Endodermal cell (in vitro differentiated cells): ENCODE measurements around the gene NUDT22. TPM values are rescaled to one million over a fixed set of nuclear protein-coding genes. Genes with fewer than 3 reads are reported as not detected.

Source experiments
- DNase-seq: peaks from one replicate; pipeline ENCODE4 v3.0.0-alpha.2; 2017
- H3K27ac ChIP-seq: 2 replicates; pipeline ENCODE4 v1.5.1; 2013; ENCODE audit warnings: mild to moderate bottlenecking, low read depth, low read length, moderate library complexity
- H3K27me3 ChIP-seq: 2 replicates; pipeline ENCODE4 v1.6.1; 2013; ENCODE audit warnings: mild to moderate bottlenecking, low read length, moderate library complexity; ENCODE audit not compliant: insufficient read depth, control insufficient read depth, poor library complexity, severe bottlenecking
- H3K36me3 ChIP-seq: 2 replicates; pipeline ENCODE4 v1.7.0; 2013; ENCODE audit warnings: mild to moderate bottlenecking, low read length, moderate library complexity; ENCODE audit not compliant: control insufficient read depth, insufficient read depth
- H3K4me1 ChIP-seq: one replicate; pipeline ENCODE4 v1.7.0; 2013; ENCODE audit warnings: low read length; ENCODE audit not compliant: control insufficient read depth, insufficient read depth
- H3K4me3 ChIP-seq: 2 replicates; pipeline ENCODE4 v1.5.1; 2013; ENCODE audit warnings: mild to moderate bottlenecking, low read length, moderate library complexity
- H3K9ac ChIP-seq: 2 replicates; pipeline ENCODE4 v1.6.1; 2013; ENCODE audit warnings: mild to moderate bottlenecking, low read length, moderate library complexity; ENCODE audit not compliant: poor library complexity, severe bottlenecking; ENCODE audit errors: extremely low read depth
- H3K9me3 ChIP-seq: 2 replicates; pipeline ENCODE4 v1.6.1; 2013; ENCODE audit warnings: mild to moderate bottlenecking, low read length, moderate library complexity; ENCODE audit not compliant: control insufficient read depth
- H3K27ac Mint-ChIP-seq: 2 replicates; pipeline ENCODE4 v1.8.0; 2020; ENCODE audit warnings: mixed read lengths
- H3K27me3 Mint-ChIP-seq: 2 replicates; pipeline ENCODE4 v1.8.0; 2021; ENCODE audit warnings: mild to moderate bottlenecking, mixed read lengths; ENCODE audit not compliant: insufficient read depth
- H3K36me3 Mint-ChIP-seq: 2 replicates; pipeline ENCODE4 v1.8.0; 2020; ENCODE audit warnings: low read depth, mixed read lengths
- H3K4me1 Mint-ChIP-seq: 2 replicates; pipeline ENCODE4 v1.8.0; 2020; ENCODE audit warnings: mixed read lengths
- H3K4me3 Mint-ChIP-seq: 2 replicates; pipeline ENCODE4 v1.8.0; 2020; ENCODE audit warnings: mild to moderate bottlenecking, moderate library complexity, mixed read lengths
- H3K9me3 Mint-ChIP-seq: 2 replicates; pipeline ENCODE4 v1.8.0; 2020; ENCODE audit warnings: mild to moderate bottlenecking, mixed read lengths
- CTCF ChIP-seq: fragments of 200-600 bp; sonication (generic); conservative IDR thresholded peaks from 2 replicates; pipeline ENCODE4 v1.5.0; 2021; ENCODE audit warnings: antibody characterized with exemption, mild to moderate bottlenecking
- WGBS, 2 experiments: methylation state at CpG; one replicate each; pipeline versions ENCODE4 v1.1.5 to v1.1.7; 2013; ENCODE audit warnings: missing lambda C conversion rate in 2 of 2, mixed read lengths in 1 of 2; ENCODE audit not compliant: insufficient coverage in 1 of 2, insufficient read length in 1 of 2; 5-methylcytosine and 5-hydroxymethylcytosine counted together
- total RNA-seq, 2 donors: library from RNA; stranded (reverse); fragmentation: NEBNext Ultra II Directional in 1 of 2; extraction: Animal tissue kit (Norgen Biotek cat#: 25700) in 1 of 2; gene quantifications; 2 replicates in 1 of 2; 3 replicates in 1 of 2; pipeline ENCODE4 v1.2.1, GENCODE V29; 2021

The NUDT22 gene
- total RNA-seq, 2 donors from 2014 or later = 54.4 to 55.9 TPM

- H3K9me3 ChIP-seq = no peaks in the 10 kb centered on the region
- Mint-ChIP-seq H3K27ac (peak within 1 kb of the TSS; percentile 81), H3K4me1 (peaks cover 13% of the 10 kb centered on the region), H3K4me3 (peak within 1 kb of the TSS; percentile 72), H3K27me3 (peaks cover 6% of the 10 kb centered on the region), H3K9me3 (no peaks in the 10 kb centered on the region), H3K36me3 (no peaks in the 10 kb centered on the region)
- H3K4me3 ChIP-seq = peak within 1 kb of the TSS; percentile 85
- peak; percentile 98 for DNase-seq
- TF ChIP-seq CTCF = no peak
- peaks cover 4% of the 10 kb centered on the region for H3K4me1 ChIP-seq
- no peaks in the 10 kb centered on the region for H3K36me3 ChIP-seq
- peak within 1 kb of the TSS; percentile 74 for H3K27ac ChIP-seq
- WGBS, 2 experiments = 0 to 1% methylated on average over 39 to 62 of the region's 62 CpGs
- H3K27me3 ChIP-seq = no peaks in the 10 kb centered on the region
- peak within 1 kb of the TSS; percentile 49 for H3K9ac ChIP-seq
Measured at GRCh38 chr11:64230171-64230984, 4.3 kb downstream of the NUDT22 start, which contains the start of gene DNAJC4. TSS of gene DNAJC4 (plus strand) at chr11:64230548. CDS start at chr11:64230855, 307 bp downstream.

GRCh38 chr11:64230985-64231365, 4.9 kb downstream of the NUDT22 start:
- peaks cover 4% of the 10 kb centered on the region for H3K4me1 ChIP-seq
- H3K27ac Mint-ChIP-seq = peak overlapping the region; percentile 81
- peaks cover 6% of the 10 kb centered on the region for H3K27me3 Mint-ChIP-seq
- no peak overlapping the region for H3K27ac ChIP-seq
- no peaks in the 10 kb centered on the region for H3K36me3 ChIP-seq
- H3K4me1 Mint-ChIP-seq = peaks cover 13% of the 10 kb centered on the region
- H3K4me3 ChIP-seq = peak overlapping the region; percentile 85
- H3K36me3 Mint-ChIP-seq = no peaks in the 10 kb centered on the region
- H3K4me3 Mint-ChIP-seq = peak overlapping the region; percentile 72
- H3K9me3 Mint-ChIP-seq = no peaks in the 10 kb centered on the region
- WGBS, 2 experiments = 8 to 17% methylated on average over 3 to 8 of the region's 8 CpGs
- no peaks in the 10 kb centered on the region for H3K27me3 ChIP-seq
- H3K9me3 ChIP-seq = no peaks in the 10 kb centered on the region
- no peak for DNase-seq
- no peak for TF ChIP-seq CTCF
- peak overlapping the region; percentile 49 for H3K9ac ChIP-seq

GRCh38 chr11:64231546-64231945, 5.5 kb downstream of the NUDT22 start:
- no peak overlapping the region for H3K27ac ChIP-seq
- H3K4me3 Mint-ChIP-seq = peak overlapping the region; percentile 72

More at GRCh38 chr11:64231546-64231945, 5.5 kb downstream of the NUDT22 start:
- Mint-ChIP-seq H3K4me1 (peaks cover 13% of the 10 kb centered on the region), H3K36me3 (no peaks in the 10 kb centered on the region), H3K27ac (no peak overlapping the region), H3K27me3 (peaks cover 6% of the 10 kb centered on the region), H3K9me3 (no peaks in the 10 kb centered on the region)
- no peaks in the 10 kb centered on the region for H3K36me3 ChIP-seq
- TF ChIP-seq CTCF = no peak
- H3K9me3 ChIP-seq = no peaks in the 10 kb centered on the region
- H3K27me3 ChIP-seq = no peaks in the 10 kb centered on the region
- peaks cover 4% of the 10 kb centered on the region for H3K4me1 ChIP-seq
- DNase-seq = no peak
- 92 to 94% methylated on average over 7 of the region's 7 CpGs for WGBS, 2 experiments
- H3K4me3 ChIP-seq = peak overlapping the region; percentile 85
- no peak overlapping the region for H3K9ac ChIP-seq
